ENCODE data around the gene WDPCP.
"Not testable (repeated sequence)": the region's sequence is repeated elsewhere in the genome, so short reads cannot be mapped to it uniquely, and the experiment has no call there.

- not testable (repeated sequence) for TF ChIP-seq CTCF (IDR thresholded peaks at IDR 0.05; ENCODE audit: low read depth, low read length); POLR2A (IDR thresholded peaks at IDR 0.05; ENCODE audit: extremely low read depth, insufficient read length); MAX (IDR thresholded peaks at IDR 0.05; ENCODE audit: low read depth, low read length)
Measured at GRCh38 chr2:63286520-63286919, 301.8 kb downstream of the WDPCP start.

Measured in NB4 (cell line).